Measurements from ENCODE around the gene TBX21. TPM values are rescaled to one million over a fixed set of nuclear protein-coding genes. Genes with fewer than 3 reads are reported as not detected.

The TBX21 gene
- total RNA-seq, 1 experiment from 2014 or later, result not detected

DNA sequence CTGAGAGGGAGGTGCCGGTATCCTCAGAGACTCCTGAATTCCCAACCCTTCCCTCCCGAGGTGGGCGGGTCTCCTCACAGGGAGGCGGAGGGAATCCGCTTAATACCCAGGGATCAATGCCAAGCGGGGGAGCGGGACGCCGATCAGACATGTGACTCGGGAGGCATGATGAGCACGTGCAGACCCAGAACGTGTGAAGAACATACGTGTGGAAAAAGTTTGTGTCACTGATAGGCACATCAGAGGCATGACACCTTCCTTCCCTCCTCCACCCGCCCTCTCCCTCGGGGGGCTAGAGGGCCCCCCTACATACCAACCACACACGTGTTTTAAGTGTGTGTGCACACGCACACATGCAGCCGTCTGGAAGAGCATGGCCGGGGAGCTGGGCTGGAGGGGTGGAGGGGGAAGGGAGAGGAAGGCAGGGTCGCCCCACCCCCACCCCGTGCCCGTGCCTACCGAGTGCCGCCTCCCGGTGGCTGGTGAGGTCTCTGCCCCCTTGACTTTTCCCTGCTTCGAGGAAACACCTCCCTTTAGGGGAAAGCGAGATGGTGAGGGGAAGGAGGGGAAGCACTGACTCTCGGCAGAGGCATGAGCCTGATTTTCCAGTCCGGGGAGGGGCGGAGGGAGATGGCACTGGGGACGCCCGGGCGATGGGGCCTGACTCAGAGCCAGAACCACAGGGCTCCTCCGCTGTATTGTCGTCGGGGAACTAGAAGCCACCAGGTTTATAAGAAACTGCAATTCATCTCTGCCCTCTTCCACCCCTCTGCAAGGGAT lies 12.1 kb upstream of the TBX21 start:
- TF ChIP-seq CTCF (IDR thresholded peaks at IDR 0.05; ENCODE audit: unreplicated experiment), result no peak
- H3K36me3 Mint-ChIP-seq (ENCODE audit: insufficient read depth, unreplicated experiment), result peaks cover 4% of the 10 kb centered on the region
- CTCF ChIA-PET, result no interaction called here
- no peak overlapping the region for H3K4me3 Mint-ChIP-seq (ENCODE audit: low read depth, unreplicated experiment)
- no peak overlapping the region for H3K27ac Mint-ChIP-seq (ENCODE audit: unreplicated experiment)
- intact Hi-C loops (cut with micrococcal nuclease; ENCODE audit: unreplicated experiment), result no loop called here
- no peaks in the 10 kb centered on the region for H3K9me3 Mint-ChIP-seq (ENCODE audit: low read depth, unreplicated experiment)
- BruUV-seq (replicated peaks), result no TSS peak
- peaks cover 100% of the 10 kb centered on the region for H3K27me3 Mint-ChIP-seq (ENCODE audit: unreplicated experiment)
- peak; percentile 72 for DNase-seq
- H3K4me1 Mint-ChIP-seq (ENCODE audit: low read depth, unreplicated experiment), result peaks cover 21% of the 10 kb centered on the region

GRCh38 chr17:47721725-47722124 lies 11.3 kb upstream of the TBX21 start:
- Mint-ChIP-seq H3K27me3 (ENCODE audit: unreplicated experiment) (peaks cover 100% of the 10 kb centered on the region), H3K9me3 (ENCODE audit: low read depth, unreplicated experiment) (no peaks in the 10 kb centered on the region), H3K27ac (ENCODE audit: unreplicated experiment) (no peak overlapping the region), H3K36me3 (ENCODE audit: insufficient read depth, unreplicated experiment) (peaks cover 4% of the 10 kb centered on the region), H3K4me1 (ENCODE audit: low read depth, unreplicated experiment) (peaks cover 21% of the 10 kb centered on the region), H3K4me3 (ENCODE audit: low read depth, unreplicated experiment) (no peak overlapping the region)
- no peak for TF ChIP-seq CTCF (IDR thresholded peaks at IDR 0.05; ENCODE audit: unreplicated experiment)
- CTCF ChIA-PET, result interaction anchor here (0.6 kb wide), 1 partner anchor 67 kb away, joined by 4 read pairs; no protein-coding TSS in a partner anchor
- BruUV-seq (replicated peaks), result no TSS peak
- DNase-seq, result no peak
- intact Hi-C loops (cut with micrococcal nuclease; ENCODE audit: unreplicated experiment), result no loop called here

DNA sequence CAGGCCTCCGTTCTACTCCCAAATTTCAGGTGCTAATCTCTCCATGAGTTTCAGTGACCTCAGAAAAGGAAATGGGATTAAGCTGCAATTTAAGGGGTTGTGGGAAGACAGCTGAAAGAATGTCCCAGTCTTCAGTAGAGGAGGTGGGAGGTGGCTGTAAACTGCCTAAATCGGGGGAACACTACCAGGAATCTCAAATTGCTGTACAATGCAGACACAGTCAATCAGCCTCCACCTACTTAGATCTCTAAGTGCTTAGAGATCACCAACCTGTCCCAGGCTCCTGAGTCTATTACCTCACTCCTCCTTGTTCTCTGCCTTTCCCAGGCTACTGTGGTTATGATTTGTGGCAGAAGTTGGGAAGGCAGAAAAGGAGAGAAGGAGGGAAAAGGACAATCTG lies 8.3 kb upstream of the TBX21 start:
- intact Hi-C loops (cut with micrococcal nuclease; ENCODE audit: unreplicated experiment), result no loop called here
- H3K27me3 Mint-ChIP-seq (ENCODE audit: unreplicated experiment), result peaks cover 100% of the 10 kb centered on the region
- no TSS peak for BruUV-seq (replicated peaks)
- H3K9me3 Mint-ChIP-seq (ENCODE audit: low read depth, unreplicated experiment), result no peaks in the 10 kb centered on the region
- H3K27ac Mint-ChIP-seq (ENCODE audit: unreplicated experiment), result no peak overlapping the region
- no peak for TF ChIP-seq CTCF (IDR thresholded peaks at IDR 0.05; ENCODE audit: unreplicated experiment)
- peaks cover 4% of the 10 kb centered on the region for H3K36me3 Mint-ChIP-seq (ENCODE audit: insufficient read depth, unreplicated experiment)
- CTCF ChIA-PET, result interaction anchor here (1.0 kb wide), 1 partner anchor 8 kb away, joined by 3 read pairs; the partner anchor contains the start of gene TBX21
- DNase-seq, result no peak
- H3K4me1 Mint-ChIP-seq (ENCODE audit: low read depth, unreplicated experiment), result no peaks in the 10 kb centered on the region
- H3K4me3 Mint-ChIP-seq (ENCODE audit: low read depth, unreplicated experiment), result no peak overlapping the region

- peaks cover 100% of the 10 kb centered on the region for H3K27me3 Mint-ChIP-seq (ENCODE audit: unreplicated experiment)
- H3K9me3 Mint-ChIP-seq (ENCODE audit: low read depth, unreplicated experiment), result no peaks in the 10 kb centered on the region
- no peak for TF ChIP-seq CTCF (IDR thresholded peaks at IDR 0.05; ENCODE audit: unreplicated experiment)
- CTCF ChIA-PET, result no interaction called here
- intact Hi-C loops (cut with micrococcal nuclease; ENCODE audit: unreplicated experiment), result no loop called here
- no peak for DNase-seq
- no peaks in the 10 kb centered on the region for H3K4me1 Mint-ChIP-seq (ENCODE audit: low read depth, unreplicated experiment)
- peaks cover 4% of the 10 kb centered on the region for H3K36me3 Mint-ChIP-seq (ENCODE audit: insufficient read depth, unreplicated experiment)
- H3K4me3 Mint-ChIP-seq (ENCODE audit: low read depth, unreplicated experiment), result no peak overlapping the region
- no peak overlapping the region for H3K27ac Mint-ChIP-seq (ENCODE audit: unreplicated experiment)
- no TSS peak for BruUV-seq (replicated peaks)
Observed at GRCh38 chr17:47725446-47726111, 7.5 kb upstream of the TBX21 start.
